Caki2 (cell line): ENCODE measurements around the gene PCA3. TPM values are rescaled to one million over a fixed set of nuclear protein-coding genes. Genes with fewer than 3 reads are reported as not detected.

ENCODE experiments used
- DNase-seq: peaks from one replicate; pipeline ENCODE4 v3.0.0-alpha.2; 2015; ENCODE audit warnings: low read depth
- in situ Hi-C: cut with HindIII; loops from 2 replicates; pipeline ENCODE4 v1.10.0; 2016; ENCODE audit warnings: low sequenced_read_pairs, low pct_unique_long_range_greater_than_20kb, mixed read lengths
- total RNA-seq: library from RNA; depleted of rRNA; stranded (reverse); fragments of >200 nt; shearing (Covaris generic); gene quantifications from 2 replicates; pipeline ENCODE4 v1.2.3, GENCODE V29; 2014; ENCODE audit warnings: low replicate concordance

Gene PCA3
- total RNA-seq, 1 experiment from 2014 or later, result not detected

GRCh38 chr9:76744336-76744735 lies 19.9 kb upstream of the PCA3 start:
- in situ Hi-C loops, result no loop called here
- no peak for DNase-seq

- DNase-seq, result no peak
- in situ Hi-C loops, result no loop called here
These were observed 13.2 kb upstream of the PCA3 start for GRCh38 chr9:76751001-76751400.

GRCh38 chr9:76756268-76756640 lies 8.0 kb upstream of the PCA3 start:
- in situ Hi-C loops, result no loop called here
- no peak for DNase-seq

- in situ Hi-C loops, result no loop called here
- no peak for DNase-seq
These were observed 7.1 kb upstream of the PCA3 start for GRCh38 chr9:76756941-76757673.

GRCh38 chr9:76758476-76758875 lies 5.8 kb upstream of the PCA3 start:
- no peak for DNase-seq
- in situ Hi-C loops, result no loop called here

- no peak for DNase-seq
- in situ Hi-C loops, result no loop called here
These were observed 4.5 kb upstream of the PCA3 start for GRCh38 chr9:76759732-76760131.

GRCh38 chr9:76761448-76761847 lies 2.8 kb upstream of the PCA3 start:
- in situ Hi-C loops, result no loop called here
- DNase-seq, result no peak

- in situ Hi-C loops, result no loop called here
These were observed 1.9 kb downstream of the PCA3 start for GRCh38 chr9:76766126-76766525.

GRCh38 chr9:76772686-76773445 lies 8.6 kb downstream of the PCA3 start:
- in situ Hi-C loops, result no loop called here
- peak; percentile 37 for DNase-seq

More at GRCh38 chr9:76766126-76766525, 1.9 kb downstream of the PCA3 start:
- DNase-seq, result no peak

GRCh38 chr9:76784881-76785280 lies 20.6 kb downstream of the PCA3 start:
- no peak for DNase-seq
- in situ Hi-C loops, result no loop called here

GRCh38 chr9:76785501-76785900 lies 21.3 kb downstream of the PCA3 start:
- no peak for DNase-seq
- in situ Hi-C loops, result no loop called here

- in situ Hi-C loops, result no loop called here
- no peak for DNase-seq
These were observed 23.4 kb downstream of the PCA3 start for GRCh38 chr9:76787677-76788076.

GRCh38 chr9:76789840-76790239 lies 25.6 kb downstream of the PCA3 start:
- DNase-seq, result no peak

GRCh38 chr9:76793784-76794431 lies 29.7 kb downstream of the PCA3 start:
- no peak for DNase-seq
- in situ Hi-C loops, result no loop called here

More at GRCh38 chr9:76789840-76790239, 25.6 kb downstream of the PCA3 start:
- in situ Hi-C loops, result no loop called here

- DNase-seq, result no peak
- in situ Hi-C loops, result no loop called here
These were observed 32.1 kb downstream of the PCA3 start for GRCh38 chr9:76796296-76796695.

- in situ Hi-C loops, result no loop called here
These were observed 34.3 kb downstream of the PCA3 start for GRCh38 chr9:76798527-76798926.

GRCh38 chr9:76799473-76799872 lies 35.2 kb downstream of the PCA3 start:
- in situ Hi-C loops, result no loop called here
- DNase-seq, result no peak

More at GRCh38 chr9:76798527-76798926, 34.3 kb downstream of the PCA3 start:
- DNase-seq, result no peak

- DNase-seq, result no peak
- in situ Hi-C loops, result no loop called here
These were observed 36.7 kb downstream of the PCA3 start for GRCh38 chr9:76800901-76801300.

- no peak for DNase-seq
- in situ Hi-C loops, result no loop called here
These were observed 38.8 kb downstream of the PCA3 start for GRCh38 chr9:76803083-76803482.
